NCI-H2171 treated with DMSO at 0.1 percent for 48 hours (cell line): ENCODE data around the gene SLC44A5.
A peak's percentile ranks its signal among the peaks of the same experiment; 100 is the strongest.
"Not testable (repeated sequence)": the region's sequence is repeated elsewhere in the genome, so short reads cannot be mapped to it uniquely, and the experiment has no call there.

Experiments used
- DNase-seq: peaks from one replicate; lab custom pipeline; 2025; lab: John Stamatoyannopoulos, UW

The SLC44A5 gene

DNA sequence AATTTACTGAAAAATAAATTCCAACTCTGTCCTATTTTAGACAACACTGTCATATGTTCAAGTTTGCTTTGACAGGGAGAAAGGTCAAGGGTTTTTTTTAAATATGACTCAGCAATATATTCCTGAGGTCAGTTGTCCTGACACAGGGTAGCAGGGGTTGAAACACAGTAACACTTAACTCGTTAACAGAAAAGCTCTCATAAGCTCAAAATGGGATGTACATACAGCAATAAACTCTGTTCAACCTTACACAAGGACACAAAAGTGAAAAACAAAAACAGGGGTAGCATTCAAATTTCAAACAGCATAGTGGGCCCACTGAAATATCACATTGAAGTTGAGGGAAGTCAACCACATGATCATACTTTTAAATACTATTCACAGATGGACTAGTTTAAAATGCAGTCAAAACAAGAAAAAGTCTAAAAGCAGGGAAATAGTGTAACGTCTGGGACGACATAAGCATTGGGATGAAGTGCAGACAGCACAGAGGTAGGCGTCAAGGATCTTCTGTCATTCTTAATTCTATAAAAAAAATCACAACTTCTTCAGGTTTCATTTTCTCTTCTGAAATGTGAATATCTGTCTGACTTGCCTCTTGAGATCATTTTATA lies 89.9 kb downstream of the SLC44A5 start:
- DNase-seq: no peak

DNA sequence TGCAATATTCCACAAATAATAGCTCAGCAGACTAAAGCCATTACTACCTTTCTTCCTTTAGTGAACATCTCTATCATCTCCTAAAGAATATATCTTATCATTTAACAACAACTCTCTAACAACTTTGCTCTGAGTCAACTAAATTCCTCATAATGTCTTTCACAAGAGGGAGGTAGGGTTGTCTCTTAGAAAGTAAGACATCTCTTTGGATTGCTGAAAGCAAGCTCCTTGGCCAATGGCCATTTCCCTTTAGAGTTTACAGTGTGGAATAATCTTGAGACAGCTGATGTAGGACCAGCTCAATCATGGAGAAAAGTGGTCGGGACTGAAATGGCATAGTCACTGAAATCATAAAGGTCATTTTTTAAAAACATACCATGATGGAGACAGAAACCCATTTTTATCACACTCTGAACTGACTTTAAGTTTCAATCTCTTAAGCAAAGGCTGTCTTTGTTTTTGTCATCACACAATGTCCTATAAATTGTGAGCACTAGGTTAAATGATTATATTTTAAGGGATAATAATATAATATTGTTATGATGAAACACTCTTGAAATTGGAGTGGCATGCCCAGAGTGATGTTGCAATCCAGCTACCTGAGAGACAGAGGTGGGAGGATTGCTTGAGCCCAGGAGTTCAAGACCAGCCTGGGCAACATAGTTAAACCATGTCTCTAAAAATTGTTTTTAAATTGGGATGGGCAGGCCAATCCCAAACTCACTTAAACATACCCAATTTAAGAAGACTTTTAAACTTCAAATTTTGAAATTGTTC lies 91.1 kb downstream of the SLC44A5 start:
- no peak for DNase-seq

DNA sequence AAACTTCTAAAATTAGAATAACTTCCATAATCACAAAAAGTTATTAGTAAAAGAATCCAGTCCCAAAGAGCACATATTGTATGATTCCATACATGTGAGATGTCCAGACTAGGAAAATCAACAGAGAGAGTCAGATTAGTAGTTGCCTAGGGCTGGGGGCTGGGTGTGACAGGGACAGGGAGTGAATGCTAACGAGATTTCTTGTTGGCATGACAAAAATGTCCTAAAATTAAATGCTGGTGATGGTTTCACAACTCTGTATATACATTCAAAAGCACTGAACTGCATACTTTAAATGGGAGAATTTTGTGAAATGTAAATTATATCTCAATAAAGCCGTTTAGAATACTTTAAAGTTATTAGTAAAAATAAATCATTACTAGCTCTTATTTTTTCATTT lies 92.2 kb downstream of the SLC44A5 start:
- no peak for DNase-seq

DNA sequence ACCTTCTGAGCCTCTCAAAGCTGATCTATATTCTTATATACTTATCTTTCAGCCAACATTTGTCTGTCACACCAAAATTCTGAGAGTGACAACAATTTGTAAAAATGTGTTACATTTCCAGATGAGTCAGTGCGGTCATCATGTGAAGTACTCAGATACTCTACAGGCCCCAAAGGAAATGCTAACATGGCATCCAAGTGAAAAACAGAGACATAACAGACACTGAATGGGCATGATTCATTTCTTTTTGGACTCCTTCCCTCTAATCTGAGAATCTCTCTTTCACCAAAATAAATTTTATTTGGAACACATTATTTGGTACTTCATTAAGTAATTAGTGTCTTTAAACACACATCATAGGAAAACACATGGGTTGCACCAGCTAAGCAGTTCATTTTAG lies 96.6 kb downstream of the SLC44A5 start:
- DNase-seq: no peak

DNA sequence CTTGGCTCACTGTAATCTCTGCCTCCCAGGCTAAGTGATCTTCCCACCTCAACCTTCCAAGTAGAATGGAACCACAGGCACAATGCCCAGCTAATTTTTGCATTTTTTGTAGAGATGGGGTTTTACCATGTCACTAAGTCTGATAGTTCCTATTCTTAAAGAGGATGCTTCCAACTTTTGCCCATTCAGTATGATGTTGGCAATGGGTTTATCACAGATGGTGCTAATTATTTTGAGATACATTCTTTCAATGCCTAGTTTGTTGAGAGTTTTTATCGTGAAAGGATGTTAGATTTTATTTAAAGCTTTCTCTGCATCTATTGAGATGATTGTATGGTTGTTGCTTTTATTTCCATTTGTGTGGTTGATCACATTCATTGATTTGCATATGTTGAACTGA lies 103.9 kb downstream of the SLC44A5 start:
- DNase-seq: no peak

DNA sequence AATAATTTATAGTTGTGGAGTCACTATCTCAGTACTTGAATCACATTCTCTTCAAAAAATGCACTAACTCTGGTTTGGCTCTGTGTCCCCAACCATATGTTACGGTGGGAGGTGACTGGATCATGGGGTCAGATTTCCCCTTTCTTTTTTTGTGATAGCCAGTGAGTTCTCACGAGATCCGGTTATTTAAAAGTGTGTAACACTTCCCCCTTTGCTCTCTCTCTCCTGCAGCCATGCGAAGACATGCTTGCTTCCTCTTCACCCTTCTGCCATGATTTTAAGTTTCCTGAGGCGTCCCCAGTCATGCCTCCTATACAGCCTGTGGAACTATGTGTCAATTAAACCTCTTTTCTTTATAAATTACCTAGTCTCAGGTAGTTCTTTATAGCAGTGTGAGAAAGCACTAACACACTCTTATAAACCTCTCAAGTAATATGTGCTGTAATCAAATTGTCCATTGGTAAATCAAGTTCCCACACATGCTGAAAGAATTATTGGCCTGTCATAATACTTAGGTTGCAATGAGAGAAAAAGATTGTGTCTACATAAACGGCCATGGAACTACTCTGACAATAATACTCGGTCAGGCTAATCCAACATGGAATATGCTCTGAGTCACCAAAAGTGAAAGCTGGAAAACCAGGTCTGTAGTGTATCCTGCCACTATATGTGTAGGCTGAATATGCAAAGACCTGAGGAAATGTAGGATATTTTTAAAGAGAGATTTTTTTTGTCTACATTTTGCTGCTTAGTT lies 107.5 kb downstream of the SLC44A5 start:
- DNase-seq: peak; percentile 26

DNA sequence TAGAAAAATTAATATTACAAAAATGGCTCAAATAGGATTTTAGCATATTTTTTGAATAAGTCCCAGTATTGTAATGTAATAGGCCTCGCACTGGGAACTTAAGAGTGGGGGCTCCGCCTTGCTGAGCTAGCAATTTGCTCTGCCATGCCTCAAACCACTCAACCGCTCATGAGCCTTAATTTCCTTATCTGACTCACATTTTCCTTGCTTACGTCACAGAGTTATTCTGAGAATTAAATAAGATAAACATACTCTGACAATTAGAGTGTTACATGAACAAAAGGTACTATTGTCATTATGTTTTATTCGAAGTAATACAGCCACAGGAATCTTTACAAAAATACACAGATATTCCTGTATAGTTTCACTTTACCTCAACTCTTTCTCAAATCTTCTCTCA lies 108.1 kb downstream of the SLC44A5 start:
- DNase-seq: no peak

DNA sequence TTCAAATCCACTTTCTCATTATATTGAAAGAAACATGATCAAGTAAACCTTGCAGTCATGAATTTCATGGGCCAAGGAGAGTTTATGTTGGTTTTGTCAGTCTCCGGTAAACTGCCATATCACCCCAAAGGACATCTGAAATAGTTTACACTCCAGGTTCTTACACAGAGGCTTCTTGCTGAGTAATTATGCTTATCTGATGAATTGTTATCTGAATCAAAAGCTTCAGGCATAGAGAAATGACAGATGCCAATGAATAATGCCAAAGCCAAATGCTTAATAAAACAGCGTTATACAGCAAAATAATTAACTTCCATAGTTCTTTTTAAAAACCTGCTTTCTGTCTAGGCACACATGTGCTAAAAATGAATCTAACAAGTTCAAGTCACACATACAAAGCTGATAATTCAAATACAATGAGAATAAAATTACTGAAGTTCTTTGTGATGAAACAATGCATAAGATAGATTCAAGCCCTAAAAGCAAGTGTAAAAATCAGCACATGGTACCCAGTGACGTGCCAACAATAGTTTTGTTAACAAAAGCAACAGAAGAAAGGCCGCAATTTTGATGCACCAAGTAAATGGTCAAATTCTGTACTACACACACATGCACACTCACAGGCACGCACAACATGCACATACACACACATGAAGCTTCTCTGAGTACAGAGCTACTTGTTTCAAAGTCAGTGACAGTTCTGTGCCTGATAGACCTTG lies 109.2 kb downstream of the SLC44A5 start:
- no peak for DNase-seq

DNA sequence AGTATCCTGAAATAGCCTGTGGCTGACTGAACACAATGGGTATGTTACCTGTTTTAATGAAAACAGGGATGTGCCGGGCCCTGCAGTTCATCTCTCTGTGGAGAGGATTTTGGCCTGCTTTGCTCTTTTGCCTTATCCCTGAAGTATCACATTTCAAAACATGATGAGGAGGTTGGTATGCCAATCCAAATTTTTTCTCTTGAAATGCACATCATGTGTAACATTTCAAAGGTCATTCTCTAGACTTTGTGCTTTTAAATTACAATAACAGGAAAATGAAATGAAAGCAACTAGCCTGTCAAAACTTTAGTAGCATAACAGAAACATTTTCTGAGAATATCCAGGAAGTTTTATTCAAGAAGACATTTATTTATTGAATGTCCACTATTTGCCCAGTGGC lies 118.9 kb downstream of the SLC44A5 start:
- DNase-seq: no peak

DNA sequence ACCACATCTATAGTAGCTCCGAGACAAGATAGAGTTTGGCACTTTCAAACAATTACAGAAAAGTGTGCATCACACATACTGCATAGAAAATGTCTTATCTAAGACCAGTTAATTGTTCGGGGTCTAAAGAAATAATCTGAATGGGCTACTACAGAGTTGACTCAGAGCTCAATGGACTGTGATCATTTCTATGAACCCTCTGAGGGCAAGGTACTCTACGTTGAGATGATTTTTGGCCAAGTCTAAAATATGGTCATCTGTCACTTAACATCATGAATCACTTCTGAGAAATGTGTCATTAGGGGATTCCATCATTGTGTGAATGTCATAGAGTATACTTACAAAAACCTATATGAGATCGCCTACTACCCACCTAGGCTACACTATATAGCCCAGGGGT lies 123.5 kb downstream of the SLC44A5 start:
- DNase-seq: no peak

DNA sequence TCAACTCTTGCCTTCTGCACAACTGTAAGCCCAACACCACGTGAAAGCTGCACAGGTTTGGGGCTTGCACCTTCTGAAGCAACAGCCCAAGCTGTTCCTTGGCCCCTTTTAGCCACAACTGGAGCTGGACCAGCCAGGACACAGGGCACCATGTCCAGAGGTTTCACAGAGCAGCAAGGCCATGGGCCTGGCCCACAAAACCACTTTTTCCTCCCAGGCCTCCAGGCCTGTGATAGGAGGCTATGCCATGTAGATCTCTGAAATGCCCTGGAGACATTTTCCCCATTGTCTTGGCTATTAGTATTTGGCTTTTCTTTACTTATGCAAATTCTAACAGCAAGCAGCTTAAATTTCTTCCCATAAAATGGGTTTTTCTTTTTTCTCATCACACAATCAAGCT lies 126.1 kb downstream of the SLC44A5 start:
- DNase-seq: no peak

DNA sequence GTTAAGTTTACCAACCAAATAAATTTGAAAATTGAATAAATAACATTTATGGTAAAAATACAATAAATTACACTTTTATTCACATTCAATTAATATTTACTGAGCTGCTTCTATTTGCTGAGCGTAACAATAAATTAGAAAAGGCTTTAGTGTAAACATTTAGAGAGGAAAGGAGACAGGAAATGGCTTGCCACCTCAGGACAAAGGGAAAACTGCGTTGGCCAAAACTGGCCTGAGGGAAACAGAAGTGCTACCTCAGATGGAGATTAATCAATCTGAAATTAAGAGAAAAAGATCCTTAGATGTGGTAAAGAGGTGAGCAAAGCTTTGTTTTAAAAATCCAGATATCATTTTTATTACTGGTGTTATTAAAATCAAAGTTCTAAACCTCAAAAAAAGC lies 128.0 kb downstream of the SLC44A5 start:
- no peak for DNase-seq

DNA sequence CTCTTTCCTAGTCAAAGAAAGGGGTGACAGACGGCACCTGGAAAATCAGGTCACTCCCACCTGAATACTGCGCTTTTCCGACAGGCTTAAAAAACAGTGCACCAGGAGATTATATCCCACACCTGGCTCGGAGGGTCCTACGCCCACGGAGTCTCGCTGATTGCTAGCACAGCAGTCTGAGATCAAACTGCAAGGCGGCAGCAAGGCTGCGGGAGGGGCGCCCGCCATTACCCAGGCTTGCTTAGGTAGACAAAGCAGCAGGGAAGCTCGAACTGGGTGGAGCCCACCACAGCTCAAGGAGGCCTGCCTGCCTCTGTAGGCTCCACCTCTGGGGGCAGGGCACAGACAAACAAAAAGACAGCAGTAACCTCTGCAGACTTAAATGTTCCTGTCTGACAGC lies 134.4 kb downstream of the SLC44A5 start:
- DNase-seq: not testable (repeated sequence)

DNA sequence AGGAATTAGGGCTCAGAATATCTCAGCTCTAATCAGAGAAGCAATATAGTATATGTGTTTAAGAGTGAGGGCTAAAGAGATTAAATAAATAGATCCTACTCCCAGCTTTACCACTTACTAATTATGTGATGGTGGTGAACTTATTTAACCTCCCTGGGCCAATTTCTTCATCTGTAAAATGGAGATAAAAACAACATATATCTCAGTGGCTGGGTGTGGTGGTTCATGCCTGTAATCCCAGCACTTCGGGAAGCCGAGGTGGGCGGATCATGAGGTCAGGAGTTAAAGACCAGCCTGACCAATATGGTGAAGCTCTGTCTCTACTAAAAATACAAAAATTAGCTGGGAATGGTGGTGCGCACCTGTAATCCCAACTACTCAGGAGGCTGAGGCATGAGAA lies 135.2 kb downstream of the SLC44A5 start:
- no peak for DNase-seq

DNA sequence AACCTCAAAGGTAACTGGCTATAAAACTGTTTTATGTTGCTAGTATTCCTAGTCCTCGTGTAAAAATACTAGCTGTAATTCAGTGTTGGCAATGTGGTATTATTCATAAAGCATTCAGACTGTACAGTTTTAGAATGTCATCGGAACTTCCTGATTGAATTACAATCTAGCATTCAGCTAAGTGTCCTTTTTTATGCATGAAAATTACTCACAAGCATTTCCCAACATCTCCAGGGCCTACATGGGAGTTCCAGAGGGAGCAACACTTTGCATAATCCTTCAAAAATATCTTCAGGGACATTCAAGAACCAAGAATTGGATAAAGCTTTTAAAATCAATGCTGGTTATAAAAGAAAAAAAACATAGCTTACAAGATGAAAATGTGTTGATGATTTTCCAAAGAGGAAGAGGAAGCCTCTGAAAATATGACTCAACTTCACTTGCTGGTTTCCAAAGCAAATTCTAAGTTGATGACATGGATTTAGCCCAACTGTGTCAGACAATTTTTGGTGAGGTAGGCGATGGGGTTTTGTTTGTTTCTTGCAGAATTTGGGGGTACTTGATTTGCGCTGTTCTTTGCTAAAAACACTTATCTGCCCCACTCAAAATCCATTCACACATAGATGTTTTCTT lies 137.8 kb downstream of the SLC44A5 start:
- no peak for DNase-seq

DNA sequence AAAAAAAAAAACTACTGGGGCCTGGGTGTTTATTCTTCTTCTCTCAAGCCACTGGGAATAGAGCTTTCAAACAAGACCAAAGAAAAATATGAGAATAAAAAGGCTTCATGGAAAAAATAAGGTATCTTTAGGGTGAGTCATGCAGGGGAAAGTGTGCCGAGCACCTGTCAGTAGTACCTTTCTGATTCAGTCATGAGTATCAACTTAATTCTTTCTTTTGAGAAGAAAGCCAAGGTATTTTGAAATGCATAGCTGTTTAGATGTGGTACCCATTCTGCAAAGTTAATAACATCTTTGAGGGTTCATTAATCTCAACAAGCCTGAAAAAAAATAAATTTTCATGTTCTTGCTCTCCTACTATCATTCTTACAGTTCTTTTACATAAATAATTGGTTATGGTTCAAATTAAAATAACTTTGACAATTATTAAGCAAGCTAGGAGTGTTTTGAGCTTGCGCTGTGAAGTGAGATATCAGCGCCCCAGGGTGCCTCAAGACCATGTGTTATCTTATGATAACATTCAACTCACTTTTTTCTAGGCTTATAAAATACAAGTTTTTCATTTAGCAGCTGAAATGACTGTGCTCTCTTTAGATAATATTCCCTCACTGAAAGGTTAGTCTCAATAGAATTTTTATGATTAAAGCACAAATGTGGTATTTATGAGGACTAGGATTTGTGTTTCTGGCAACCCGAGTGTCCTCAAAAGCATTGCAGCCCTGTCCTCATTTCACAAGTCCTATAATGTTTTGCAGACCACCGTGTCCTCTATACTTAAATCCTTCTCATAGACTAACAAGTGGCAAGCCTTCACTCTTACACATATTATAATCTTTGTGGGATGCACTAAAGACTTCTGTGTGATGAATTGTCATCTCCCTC lies 138.6 kb downstream of the SLC44A5 start:
- no peak for DNase-seq

DNA sequence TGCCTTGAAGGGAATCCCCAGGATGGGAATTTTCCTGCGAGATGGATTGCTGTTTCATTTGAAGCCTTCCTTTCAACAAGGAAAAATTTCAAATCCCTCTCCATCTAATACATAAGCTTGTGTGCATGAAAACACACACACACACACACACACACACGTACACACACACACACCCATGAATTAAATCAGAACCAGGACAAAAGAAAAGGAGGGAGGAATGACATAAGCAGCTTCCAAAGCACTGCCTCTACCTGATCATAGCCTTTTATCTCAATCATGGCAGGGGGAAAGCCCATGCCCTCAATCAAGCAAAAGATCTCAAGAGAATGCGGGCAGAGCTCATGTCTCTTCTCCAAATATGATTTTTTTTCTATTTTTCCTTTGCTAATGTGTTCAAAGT lies 139.7 kb downstream of the SLC44A5 start:
- no peak for DNase-seq

DNA sequence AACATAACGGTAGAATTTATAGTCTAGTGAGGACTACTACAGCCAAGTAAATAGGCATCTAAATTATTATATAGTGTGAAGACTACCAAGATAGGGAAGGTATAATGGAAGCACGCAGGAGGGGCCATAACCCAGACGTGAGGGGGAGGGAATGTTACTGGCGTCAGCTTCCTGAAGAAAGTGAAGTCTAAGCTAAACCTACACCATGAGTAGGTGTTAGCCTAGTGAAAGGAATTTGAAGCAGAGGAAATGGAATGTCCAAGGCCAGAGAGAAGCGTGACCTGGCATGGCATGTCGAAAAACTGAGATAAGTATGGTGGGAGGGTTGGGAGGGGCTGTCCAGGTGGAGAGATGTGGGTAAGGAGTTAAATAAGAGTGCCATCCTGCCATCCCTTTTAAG lies 140.5 kb downstream of the SLC44A5 start:
- no peak for DNase-seq

DNA sequence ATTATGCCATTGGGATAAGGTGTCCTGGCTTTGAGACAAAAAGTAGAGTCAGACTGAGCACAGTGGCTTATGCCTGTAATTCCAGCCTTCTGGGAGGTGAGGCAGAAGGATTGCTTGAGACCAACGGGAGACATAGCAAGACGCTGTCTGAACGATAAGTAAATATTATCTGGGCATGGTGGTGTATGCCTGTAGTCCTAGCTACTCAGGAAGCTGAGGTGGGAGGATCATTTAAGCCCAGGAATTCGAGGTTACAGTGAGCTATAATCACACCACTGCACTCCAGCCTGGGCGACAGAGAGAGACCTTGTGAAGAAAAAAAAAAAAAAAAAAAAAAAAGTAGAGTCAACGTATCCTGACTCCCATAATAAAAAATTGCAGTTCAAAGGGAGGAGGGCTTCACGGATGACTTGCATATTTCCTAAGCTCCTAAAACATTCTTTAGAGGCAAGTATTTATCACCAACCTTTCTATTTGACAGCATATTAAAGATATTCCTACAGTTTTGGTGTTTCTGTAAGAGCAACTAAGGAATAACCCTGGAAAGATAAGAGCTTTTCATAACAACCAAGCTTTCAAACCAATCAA lies 141.2 kb downstream of the SLC44A5 start:
- DNase-seq: no peak

DNA sequence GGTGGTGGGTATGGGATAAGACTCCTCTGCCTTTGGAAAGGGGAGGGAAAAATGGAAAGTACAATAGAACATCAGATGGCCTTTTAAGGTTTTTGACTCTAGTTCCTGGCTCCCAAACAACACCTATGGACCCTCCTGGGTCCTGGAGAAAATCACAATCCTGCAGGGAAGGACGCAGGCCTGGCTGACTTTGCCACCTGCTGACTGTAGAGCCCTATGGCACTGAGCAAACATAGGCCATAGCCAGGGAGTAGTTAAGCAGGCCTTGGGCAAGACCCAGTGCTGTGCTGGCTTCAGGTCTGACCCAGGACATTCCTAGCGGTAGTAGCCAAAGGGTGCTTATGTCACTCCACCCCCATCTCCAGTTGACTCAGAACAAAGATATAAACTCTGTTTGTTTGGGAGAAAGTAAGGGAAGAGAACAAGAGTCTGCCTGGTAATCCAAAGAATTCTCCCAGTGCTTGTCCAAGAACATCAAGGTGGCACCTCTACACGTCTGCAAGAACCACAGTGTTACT lies 149.0 kb downstream of the SLC44A5 start:
- no peak for DNase-seq
